Measurements from ENCODE around the gene CDS2. TPM values are rescaled to one million over a fixed set of nuclear protein-coding genes. Genes with fewer than 3 reads are reported as not detected.

Gene CDS2
- total RNA-seq, 1 experiment from 2014 or later = 23.7 TPM

DNA sequence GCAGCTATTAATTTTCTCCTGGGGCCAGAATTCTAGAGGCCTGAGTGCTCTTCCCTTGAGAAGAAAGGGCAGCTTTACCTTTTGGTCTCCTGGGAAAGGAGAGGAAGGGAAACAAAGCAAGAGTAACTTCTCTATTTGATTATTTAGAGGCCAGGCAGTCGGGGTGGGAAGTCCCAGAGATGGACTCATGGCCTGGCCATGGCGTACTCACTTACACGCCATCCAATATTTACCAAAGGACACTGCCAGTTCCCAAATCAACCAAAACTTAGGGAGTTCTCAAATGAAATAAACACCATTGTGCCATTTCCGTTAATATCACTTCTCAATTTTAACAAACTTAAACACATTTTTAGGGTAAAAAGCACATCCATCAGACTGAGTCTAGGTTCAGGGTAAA lies 76.6 kb downstream of the CDS2 start:
- no peak for DNase-seq (ENCODE audit: extremely low read depth, low read depth)

- DNase-seq (ENCODE audit: extremely low read depth, low read depth) = peak; percentile 72
Observed at GRCh38 chr20:5205348-5206210, 78.8 kb downstream of the CDS2 start.

DNA sequence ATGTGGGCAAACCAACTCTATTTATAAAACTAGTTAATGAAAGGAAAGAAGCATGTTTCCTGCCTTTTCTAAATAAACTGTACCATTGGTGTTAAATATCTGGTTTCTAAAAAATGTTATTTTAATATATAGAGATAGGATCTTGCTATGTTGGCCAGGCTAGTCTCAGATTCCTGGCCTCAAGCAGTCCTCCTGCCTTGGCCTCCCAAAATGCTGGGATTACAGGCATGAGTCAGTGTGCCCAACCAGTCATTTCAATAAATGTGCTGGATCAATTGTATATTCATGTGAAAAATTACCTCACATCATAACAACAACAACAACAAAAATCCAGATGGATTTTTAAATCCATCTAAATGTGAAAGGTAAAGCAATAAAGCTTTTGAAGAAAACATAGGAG lies 80.3 kb downstream of the CDS2 start:
- DNase-seq (ENCODE audit: extremely low read depth, low read depth) = no peak

GRCh38 chr20:5211803-5212714 lies 85.3 kb downstream of the CDS2 start:
- DNase-seq (ENCODE audit: extremely low read depth, low read depth) = no peak

GRCh38 chr20:5212907-5213487 lies 86.2 kb downstream of the CDS2 start:
- no peak for DNase-seq (ENCODE audit: extremely low read depth, low read depth)

DNA sequence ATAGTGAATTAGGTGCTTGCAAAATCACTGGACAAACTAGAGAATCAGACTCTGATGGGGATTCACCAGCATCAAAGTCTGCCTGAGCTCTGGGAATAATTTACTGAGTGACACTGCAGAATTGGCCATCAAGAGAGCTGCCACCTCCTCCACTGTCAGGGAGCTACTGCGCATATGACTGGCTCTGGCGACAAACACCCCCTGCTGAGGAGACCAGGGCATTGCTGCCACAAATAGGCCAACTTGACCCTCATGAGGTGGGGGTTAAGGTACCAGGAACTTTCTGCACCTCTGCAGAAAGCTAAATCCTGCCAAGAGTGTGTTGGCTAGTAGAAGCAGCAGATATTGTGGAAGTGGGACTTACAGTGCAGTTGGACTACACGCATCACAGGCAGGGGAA lies 88.0 kb downstream of the CDS2 start:
- no peak for DNase-seq (ENCODE audit: extremely low read depth, low read depth)

DNA sequence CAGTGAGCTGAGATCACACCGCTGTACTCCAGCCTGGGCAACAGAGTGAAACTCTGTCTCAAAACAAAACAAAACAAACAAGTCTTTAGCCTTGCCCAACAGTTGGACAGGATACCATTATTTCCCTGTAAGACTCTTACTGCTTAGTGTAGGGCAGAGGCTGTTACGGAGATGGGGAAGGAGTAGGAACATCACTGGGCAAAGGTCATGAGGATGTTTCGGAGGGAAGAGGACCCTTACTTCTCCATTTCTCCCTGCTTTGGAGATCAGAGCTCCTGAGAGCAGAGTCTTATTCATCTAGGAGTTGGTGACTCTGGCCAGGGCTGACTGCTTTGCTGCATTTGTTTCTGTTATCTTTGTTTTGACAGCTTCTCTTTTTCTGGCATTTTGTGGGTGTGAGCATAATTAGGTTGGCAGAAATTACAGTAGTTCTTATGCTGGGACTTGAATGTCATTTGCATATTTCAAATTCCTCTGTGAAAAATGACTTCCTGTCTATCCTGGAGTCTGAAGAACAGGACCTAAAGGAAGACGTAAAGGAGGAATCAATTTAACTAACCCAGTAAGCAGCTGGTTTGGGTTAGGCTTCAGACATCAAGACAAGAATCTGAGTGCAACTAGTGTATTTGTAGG lies 89.0 kb downstream of the CDS2 start:
- DNase-seq (ENCODE audit: extremely low read depth, low read depth) = no peak

DNA sequence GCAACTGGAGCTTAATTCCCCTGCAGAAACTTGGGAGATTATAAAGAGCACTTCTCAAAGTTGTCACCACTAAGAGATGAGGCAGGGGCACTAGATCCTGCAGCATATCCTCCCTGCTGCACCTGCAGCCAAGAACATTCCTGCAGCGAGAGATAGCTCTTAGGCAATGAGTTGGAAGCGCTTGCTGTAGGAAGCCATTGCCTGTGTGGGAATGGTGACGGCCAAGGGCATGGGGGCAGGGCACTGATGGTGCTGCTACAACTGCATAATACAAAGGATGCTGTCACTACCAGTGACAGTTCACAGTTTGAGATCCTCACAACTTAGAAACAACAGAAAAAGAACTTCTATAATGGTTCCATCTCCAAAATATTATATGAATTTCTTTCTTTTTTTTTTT lies 89.9 kb downstream of the CDS2 start:
- no peak for DNase-seq (ENCODE audit: extremely low read depth, low read depth)

DNA sequence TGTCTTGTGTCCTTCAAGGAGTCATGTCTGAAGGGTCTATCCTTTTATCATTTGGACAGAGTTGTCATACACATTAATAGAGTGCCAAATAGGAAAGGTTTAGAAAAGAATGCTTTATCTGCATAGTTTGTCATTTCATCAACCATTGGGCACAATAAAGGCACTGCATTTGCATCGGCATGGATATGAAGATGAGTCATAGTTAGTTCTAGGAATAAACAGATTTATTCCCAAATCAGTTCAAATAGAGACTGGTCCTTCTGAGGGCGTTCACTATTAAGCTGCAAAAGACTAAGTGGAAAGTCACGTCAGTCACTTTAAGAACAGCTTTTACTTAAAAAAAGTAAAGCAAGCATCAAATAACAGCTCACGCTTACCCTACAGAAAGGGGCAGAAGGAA lies 90.8 kb downstream of the CDS2 start:
- no peak for DNase-seq (ENCODE audit: extremely low read depth, low read depth)

DNA sequence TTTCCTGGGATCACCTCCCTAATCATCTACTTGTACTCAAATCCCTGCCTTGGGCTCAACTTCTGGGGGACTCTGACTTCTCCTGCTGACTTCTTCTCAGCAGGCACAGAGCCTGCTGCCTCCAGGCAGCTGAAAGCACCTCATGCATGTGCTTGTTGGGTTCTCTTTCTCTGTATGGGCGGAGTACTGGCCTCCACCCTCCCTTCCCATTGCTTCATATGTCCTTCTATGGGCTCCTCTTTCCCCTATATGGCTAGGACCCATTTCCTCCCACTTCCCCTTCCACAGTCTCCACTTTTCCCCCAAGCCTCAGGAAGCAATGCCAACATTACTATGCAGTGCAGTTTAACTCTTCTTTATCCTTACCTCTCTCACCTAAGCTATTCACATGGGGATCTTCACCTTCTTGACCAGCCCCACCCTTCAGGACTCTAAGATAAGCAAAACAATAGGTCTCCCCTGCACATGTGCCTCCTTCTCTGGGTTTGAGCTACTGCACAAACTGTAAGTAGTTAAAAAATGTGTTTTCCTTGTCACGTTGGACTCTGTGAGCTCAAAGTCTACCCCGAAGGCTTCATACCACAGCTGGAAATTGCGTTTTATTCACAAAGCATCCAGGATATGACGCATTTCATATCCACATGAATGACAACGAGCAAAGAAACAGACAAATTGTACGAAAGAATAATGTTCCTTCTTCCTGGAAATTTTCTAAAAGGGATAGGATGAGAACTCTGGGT lies 93.7 kb downstream of the CDS2 start:
- DNase-seq (ENCODE audit: extremely low read depth, low read depth) = no peak

DNA sequence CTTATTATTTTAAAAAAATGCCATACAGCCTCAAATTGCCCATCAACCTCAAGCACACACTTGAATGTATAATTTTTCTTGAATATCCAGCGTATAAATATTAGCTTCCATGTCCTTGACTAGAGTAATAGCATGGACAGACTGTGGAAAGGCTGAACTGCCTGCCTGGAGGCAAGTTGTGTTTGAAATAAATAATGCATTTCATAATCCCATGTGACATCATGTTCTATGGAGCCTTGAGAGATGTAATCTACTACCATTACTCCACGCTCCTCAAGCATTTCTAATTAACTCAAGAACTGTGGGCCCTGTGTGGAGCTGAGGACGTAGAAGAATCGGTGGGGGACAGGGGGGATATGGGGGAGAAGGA lies 94.2 kb downstream of the CDS2 start:
- DNase-seq (ENCODE audit: extremely low read depth, low read depth) = no peak

GRCh38 chr20:5222919-5223634 lies 96.3 kb downstream of the CDS2 start:
- DNase-seq (ENCODE audit: extremely low read depth, low read depth) = peak; percentile 56

DNA sequence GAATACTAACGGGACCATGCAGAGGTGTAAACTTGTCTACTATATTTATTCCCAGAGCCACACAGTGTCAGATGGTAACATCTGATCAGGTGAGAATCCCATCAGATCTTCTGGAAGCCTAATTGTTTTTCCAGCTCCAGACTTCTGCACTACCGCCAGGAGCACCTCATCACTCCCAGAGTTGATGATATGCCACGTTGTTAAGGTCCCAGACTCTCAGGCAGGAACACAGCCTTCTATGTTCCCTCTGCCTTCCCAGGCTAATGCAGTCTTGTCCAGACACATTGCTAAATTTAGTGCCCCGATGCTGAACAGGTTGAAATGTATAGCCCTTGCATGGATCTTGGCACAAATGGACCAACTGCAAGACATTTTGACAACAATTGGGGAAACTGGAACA lies 103.7 kb downstream of the CDS2 start:
- no peak for DNase-seq (ENCODE audit: extremely low read depth, low read depth)

DNA sequence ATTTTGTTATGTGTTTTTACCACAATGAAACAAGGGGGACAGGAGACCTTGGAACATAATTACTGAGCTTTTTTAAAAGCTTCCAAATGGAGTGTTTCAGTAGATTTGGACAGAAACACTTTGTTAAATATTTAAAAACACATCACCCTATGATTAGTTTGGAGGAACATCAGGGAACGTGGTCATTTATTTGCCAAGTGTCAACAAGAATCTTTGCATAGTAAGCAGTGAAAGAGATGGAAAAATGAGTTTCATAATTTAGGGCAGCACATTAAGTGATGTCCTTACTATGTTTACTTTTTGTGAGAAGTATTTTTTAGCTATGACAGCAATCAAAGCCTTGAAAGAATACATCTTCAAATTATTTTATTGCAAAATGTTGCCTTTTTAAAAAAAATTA lies 107.3 kb downstream of the CDS2 start:
- no peak for DNase-seq (ENCODE audit: extremely low read depth, low read depth)

- no peak for DNase-seq (ENCODE audit: extremely low read depth, low read depth)
Observed at GRCh38 chr20:5234978-5235377, 108.2 kb downstream of the CDS2 start.
